ENCODE data around the gene SIAH1.

DNA sequence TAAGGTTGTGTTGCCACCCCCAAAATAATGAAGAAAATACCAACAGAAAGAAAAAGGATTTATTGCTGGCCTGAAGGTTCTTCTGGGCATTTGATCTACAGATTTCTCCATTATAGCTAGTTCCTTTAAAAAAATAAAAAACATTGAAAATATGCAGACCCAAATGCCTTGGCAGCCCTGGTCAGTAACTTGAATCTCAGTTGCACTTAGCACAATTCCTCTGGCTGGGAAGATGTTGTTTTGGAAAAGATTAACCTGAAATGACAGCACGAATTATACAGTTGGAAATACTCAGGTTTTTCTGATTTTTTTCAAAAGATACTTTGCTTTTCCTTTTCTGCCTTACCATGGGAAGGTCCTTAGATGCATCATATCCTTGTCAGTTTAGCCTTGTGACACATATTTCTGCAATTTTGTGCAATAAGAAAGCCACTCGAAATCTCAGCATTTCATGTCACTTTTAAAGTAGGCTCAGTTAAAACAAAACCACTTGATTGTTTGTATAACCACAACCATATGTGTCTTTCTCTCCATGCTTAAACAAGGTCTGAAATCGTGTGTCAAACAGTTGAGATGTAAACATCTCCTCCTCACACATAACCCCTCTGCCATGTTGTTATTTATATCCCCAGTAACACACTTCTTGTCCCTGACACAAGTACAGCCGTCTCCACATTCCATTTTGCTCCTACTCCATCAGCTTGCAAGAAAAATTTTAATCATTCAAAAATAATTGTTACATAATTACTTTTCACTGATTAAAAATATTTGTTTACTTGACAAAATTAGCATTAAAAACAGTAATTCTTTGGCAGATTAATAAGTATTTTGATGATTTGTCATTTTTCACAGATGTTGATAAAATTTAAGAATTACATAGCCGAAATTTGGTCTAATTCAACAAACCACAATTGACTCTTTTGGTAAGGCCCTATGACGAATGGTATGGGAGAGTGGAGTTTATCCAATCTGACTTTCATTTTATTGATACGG, 61.1 kb downstream of the SIAH1 start:
- TF ChIP-seq, protein P1, sequence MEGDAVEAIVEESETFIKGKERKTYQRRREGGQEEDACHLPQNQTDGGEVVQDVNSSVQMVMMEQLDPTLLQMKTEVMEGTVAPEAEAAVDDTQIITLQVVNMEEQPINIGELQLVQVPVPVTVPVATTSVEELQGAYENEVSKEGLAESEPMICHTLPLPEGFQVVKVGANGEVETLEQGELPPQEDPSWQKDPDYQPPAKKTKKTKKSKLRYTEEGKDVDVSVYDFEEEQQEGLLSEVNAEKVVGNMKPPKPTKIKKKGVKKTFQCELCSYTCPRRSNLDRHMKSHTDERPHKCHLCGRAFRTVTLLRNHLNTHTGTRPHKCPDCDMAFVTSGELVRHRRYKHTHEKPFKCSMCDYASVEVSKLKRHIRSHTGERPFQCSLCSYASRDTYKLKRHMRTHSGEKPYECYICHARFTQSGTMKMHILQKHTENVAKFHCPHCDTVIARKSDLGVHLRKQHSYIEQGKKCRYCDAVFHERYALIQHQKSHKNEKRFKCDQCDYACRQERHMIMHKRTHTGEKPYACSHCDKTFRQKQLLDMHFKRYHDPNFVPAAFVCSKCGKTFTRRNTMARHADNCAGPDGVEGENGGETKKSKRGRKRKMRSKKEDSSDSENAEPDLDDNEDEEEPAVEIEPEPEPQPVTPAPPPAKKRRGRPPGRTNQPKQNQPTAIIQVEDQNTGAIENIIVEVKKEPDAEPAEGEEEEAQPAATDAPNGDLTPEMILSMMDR (IDR thresholded peaks at IDR 0.05) = no peak
- TF ChIP-seq CREM (CRISPR knock-in tag; IDR thresholded peaks at IDR 0.05) = no peak
- TF ChIP-seq ESRRA (CRISPR knock-in tag; IDR thresholded peaks at IDR 0.05; ENCODE audit: borderline replicate concordance) = no peak
- TF ChIP-seq ZNF232 (CRISPR knock-in tag; IDR thresholded peaks at IDR 0.05) = no peak
- TF ChIP-seq, protein P2, sequence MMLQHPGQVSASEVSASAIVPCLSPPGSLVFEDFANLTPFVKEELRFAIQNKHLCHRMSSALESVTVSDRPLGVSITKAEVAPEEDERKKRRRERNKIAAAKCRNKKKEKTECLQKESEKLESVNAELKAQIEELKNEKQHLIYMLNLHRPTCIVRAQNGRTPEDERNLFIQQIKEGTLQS (CRISPR knock-in tag; conservative IDR thresholded peaks at IDR 0.05) = no peak
- TF ChIP-seq TEAD1 (CRISPR knock-in tag; IDR thresholded peaks at IDR 0.05) = no peak
- no peak for TF ChIP-seq NFYB (CRISPR knock-in tag; conservative IDR thresholded peaks at IDR 0.05; ENCODE audit: low read depth)
- TF ChIP-seq, protein P3, sequence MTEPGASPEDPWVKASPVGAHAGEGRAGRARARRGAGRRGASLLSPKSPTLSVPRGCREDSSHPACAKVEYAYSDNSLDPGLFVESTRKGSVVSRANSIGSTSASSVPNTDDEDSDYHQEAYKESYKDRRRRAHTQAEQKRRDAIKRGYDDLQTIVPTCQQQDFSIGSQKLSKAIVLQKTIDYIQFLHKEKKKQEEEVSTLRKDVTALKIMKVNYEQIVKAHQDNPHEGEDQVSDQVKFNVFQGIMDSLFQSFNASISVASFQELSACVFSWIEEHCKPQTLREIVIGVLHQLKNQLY (CRISPR knock-in tag; IDR thresholded peaks at IDR 0.05) = no peak
- TF ChIP-seq, protein P4, sequence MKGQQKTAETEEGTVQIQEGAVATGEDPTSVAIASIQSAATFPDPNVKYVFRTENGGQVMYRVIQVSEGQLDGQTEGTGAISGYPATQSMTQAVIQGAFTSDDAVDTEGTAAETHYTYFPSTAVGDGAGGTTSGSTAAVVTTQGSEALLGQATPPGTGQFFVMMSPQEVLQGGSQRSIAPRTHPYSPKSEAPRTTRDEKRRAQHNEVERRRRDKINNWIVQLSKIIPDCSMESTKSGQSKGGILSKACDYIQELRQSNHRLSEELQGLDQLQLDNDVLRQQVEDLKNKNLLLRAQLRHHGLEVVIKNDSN (CRISPR knock-in tag; IDR thresholded peaks at IDR 0.05) = no peak
- TF ChIP-seq, protein P5, sequence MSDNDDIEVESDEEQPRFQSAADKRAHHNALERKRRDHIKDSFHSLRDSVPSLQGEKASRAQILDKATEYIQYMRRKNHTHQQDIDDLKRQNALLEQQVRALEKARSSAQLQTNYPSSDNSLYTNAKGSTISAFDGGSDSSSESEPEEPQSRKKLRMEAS (CRISPR knock-in tag; IDR thresholded peaks at IDR 0.05) = no peak
- TF ChIP-seq ATF1 (CRISPR knock-in tag; IDR thresholded peaks at IDR 0.05) = no peak
- TF ChIP-seq, protein P6, sequence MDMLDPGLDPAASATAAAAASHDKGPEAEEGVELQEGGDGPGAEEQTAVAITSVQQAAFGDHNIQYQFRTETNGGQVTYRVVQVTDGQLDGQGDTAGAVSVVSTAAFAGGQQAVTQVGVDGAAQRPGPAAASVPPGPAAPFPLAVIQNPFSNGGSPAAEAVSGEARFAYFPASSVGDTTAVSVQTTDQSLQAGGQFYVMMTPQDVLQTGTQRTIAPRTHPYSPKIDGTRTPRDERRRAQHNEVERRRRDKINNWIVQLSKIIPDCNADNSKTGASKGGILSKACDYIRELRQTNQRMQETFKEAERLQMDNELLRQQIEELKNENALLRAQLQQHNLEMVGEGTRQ (CRISPR knock-in tag; IDR thresholded peaks at IDR 0.05) = no peak
- TF ChIP-seq JUN (CRISPR knock-in tag; IDR thresholded peaks at IDR 0.05) = no peak

Measured in WTC11 (cell line).